Middle frontal gyrus (tissue), 1 donor: Measurements from ENCODE around the gene GRIP1.

ENCODE experiments used
- DNase-seq: peaks from one replicate; pipeline ENCODE4 v3.0.0-alpha.2; 2015; ENCODE audit warnings: low spot score; ENCODE audit errors: extremely low spot score

The GRIP1 gene

GRCh38 chr12:66678338-66679275, at the start of gene GRIP1:
Gene GRIP1 (minus strand): TSS chr12:66679076. CDS start chr12:66678904, 172 bp downstream.
- DNase-seq = peak; percentile 13

- no peak for DNase-seq
Measured at GRCh38 chr12:66726556-66726955, 47.7 kb upstream of the GRIP1 start.

GRCh38 chr12:66725031-66725430, 46.2 kb upstream of the GRIP1 start:
- no peak for DNase-seq

- no peak for DNase-seq
Measured at GRCh38 chr12:66724616-66725015, 45.7 kb upstream of the GRIP1 start.

GRCh38 chr12:66724026-66724425, 45.1 kb upstream of the GRIP1 start:
- no peak for DNase-seq

- no peak for DNase-seq
Measured at GRCh38 chr12:66719862-66720261, 41.0 kb upstream of the GRIP1 start.

- DNase-seq = no peak
Measured at GRCh38 chr12:66717036-66717673, 38.3 kb upstream of the GRIP1 start.

- no peak for DNase-seq
Measured at GRCh38 chr12:66716522-66716921, 37.6 kb upstream of the GRIP1 start.

GRCh38 chr12:66714709-66715108, 35.8 kb upstream of the GRIP1 start:
- DNase-seq = no peak

GRCh38 chr12:66713984-66714383, 35.1 kb upstream of the GRIP1 start:
- DNase-seq = no peak

GRCh38 chr12:66709893-66710292, 31.0 kb upstream of the GRIP1 start:
- no peak for DNase-seq

- no peak for DNase-seq
Measured at GRCh38 chr12:66709457-66709773, 30.5 kb upstream of the GRIP1 start.

GRCh38 chr12:66708704-66709456, 30.0 kb upstream of the GRIP1 start:
- DNase-seq = no peak

- DNase-seq = no peak
Measured at GRCh38 chr12:66707002-66707697, 28.3 kb upstream of the GRIP1 start.

GRCh38 chr12:66699738-66700482, 21.0 kb upstream of the GRIP1 start:
- DNase-seq = no peak

GRCh38 chr12:66698558-66698957, 19.7 kb upstream of the GRIP1 start:
- DNase-seq = no peak

- DNase-seq = no peak
Measured at GRCh38 chr12:66697404-66697803, 18.5 kb upstream of the GRIP1 start.

- no peak for DNase-seq
Measured at GRCh38 chr12:66694666-66695613, 16.1 kb upstream of the GRIP1 start.

GRCh38 chr12:66693901-66694513, 15.1 kb upstream of the GRIP1 start:
- DNase-seq = peak; percentile 72
